NCI-H1092 treated with DMSO at 0.1 percent for 48 hours (cell line): ENCODE data around the gene CEP44.
"Not testable (repeated sequence)": the region's sequence is repeated elsewhere in the genome, so short reads cannot be mapped to it uniquely, and the experiment has no call there.

Experiments used
- DNase-seq: peaks from one replicate; lab custom pipeline; 2025; lab: John Stamatoyannopoulos, UW

CEP44 gene

DNA sequence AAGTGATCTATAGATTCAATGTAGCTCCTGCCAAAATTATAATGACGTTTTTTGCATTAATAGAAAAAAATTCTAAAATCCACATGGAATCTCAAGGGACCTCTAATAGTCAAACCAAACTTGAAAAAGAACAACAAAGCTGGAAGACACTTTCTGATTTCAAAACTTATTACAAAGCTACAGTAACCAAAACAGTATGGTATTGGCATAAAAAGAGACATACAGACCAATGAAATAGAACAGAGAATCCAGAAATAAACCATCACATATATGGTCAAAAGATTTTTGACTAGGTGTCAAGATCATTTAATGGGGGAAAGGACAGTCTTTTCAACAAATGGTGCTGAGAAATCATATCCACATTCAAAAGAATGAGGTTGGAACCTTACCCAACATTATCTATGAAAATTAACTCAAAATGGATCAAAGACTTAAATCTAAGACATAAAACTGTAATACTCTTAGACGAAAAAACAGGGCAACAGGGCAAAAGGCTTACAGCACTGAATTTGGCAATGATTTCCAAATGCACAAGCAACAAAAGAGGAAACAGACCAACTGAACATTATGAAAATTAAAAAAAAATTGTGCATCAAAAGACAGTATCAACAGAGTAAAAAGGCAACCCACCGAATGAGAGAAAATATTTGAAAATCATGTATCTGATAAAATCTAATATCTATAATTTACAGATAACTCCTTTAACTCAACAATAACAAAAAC, 4.1 kb upstream of the CEP44 start:
- no peak for DNase-seq

DNA sequence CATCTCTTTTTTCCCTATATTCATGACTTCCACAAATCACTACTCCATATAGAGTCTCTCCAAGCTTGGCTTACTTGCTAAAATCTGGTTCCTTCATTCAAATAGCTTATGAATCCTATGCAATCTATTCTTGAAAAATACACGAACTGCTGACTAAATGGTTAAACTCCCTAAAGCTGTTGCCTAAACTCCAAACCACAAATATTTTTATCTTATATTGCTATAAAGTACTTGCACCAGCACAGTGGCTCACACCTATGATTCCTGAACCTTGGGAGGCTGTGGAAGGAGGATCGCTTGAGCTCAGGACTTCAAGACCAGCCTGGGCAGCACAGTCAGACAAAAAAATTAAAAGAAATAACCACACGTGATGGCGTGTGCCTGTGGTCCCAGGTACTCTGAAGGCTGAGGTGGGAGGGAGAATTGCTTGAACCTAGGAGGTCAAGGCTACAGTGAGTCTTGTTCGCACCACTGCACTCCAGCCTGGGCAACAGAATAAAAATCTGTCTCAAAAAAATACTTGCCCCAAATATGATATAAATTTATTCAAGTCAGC, 2.5 kb upstream of the CEP44 start:
- no peak for DNase-seq

DNA sequence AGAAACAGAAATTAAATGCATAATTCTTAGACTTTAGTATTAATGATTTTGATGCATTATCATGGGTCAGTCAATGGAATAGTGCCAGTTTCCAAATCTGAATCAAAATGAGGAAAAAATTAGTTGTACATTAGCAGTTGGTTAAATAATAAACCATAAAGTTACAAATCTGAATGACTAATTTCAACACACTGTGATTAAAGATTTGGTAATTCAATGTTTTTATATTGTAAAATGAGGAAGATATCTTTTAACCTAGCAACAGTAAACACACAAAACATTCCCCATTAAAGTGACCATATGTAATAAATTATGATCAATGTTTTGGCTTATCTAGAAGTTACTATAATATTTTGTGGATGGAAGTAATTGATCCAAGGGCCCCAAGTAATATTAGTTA, 1.8 kb upstream of the CEP44 start:
- no peak for DNase-seq

DNA sequence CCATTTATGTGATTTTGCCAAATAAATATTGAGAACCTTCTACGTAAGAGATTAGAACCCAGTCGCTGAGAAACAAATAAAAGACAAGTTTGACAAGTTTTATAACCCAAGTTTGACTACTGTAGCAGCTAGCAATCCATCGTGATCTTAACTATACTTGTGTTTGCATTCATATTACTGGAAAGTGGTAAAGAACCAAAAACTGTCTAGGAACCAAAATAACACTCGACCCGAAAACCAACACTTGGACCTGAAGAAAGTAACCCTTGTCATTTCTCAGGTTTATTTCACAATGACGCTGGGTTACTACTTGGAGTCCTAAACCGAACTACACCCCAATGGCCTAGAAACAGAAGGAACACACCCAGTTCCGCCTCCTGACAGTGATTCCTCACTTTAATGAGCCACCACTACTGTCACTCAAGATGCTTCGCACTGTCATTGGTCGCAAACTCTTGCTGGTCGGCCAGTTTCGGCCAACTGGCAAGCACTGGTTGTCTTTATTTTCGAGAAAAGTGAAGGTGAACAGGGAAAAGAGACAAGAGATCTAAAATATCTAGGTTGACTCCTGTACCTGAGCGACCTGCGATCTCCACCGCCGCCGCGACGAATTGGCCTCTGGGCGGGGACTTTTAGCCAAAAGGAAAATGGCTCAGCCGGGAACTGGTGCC, 740 bp upstream of the CEP44 start:
- DNase-seq = peak; percentile 91

DNA sequence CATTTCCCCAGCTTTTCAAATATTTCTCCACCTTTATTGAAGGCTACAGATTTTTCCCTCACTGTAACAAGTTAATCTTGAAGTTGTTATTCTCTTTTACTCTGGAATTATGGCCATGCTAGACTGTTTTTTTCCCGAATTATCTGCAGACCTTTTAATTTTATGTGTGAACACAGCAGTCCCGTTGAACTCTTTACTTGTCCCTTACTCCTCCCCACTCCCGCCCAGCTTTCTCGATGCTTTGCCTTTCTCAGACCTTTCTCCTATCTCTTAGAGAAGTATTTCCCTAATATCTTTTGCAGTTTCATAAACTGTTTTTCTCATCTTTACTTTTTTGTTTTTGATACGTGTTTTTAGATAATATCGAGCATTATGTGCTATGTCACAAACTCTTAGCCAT, 776 bp downstream of the CEP44 start:
- DNase-seq = peak; percentile 29

DNA sequence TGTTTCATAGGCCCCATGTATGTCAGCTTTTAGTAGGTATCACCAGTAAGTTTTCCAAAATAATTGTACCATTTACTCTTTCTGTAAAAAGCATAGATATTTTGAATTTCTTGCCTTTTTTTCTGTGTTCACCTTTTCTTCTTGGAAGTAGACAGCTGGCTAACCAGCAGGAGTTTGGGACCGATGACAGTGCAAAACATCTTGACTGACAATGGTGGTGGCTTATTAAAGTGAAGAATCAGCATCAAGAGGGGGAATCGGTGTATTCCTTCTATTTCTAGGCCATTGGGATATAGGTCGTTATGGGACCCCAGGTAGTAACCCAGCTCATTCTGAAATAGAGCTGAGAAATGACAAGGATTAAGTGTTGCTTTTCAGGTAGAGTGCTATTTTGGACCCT, 3.2 kb downstream of the CEP44 start:
- DNase-seq = no peak

DNA sequence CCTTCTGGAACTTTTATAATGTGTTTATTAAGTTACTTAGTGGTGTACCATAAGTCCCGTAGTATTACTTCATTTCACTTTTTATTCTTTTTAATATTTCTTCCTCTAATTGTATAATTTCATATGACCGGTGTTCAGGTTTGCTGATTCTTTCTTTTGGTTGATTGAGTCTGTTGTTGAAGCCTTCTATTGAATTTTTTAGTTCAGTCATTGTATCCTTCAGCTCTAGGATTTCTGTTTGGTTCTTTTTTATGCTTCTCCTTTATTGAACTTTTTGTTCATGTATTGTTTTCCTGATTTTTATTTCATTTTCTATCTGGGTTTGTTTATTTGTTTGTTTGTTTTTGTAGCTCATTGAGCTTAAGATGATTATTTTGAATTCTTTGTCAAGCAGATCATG, 8.8 kb downstream of the CEP44 start:
- DNase-seq = no peak

DNA sequence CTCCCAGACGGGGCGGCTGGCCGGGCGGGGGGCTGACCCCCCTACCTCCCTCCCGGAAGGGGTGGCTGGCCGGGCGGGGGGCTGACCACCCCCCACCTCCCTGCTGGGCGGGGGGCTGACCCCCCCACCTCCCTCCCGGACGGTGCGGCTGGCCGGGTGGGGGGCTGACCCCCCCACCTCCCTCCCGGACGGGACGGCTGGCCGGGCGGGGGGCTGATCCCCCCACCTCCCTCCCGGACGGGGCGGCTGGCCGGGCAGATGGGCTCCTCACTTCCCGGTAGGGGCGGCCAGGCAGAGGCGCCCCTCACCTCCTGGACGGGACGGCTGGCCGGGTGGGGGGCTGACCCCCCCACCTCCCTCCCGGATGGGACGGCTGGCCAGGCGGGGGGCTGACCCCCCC, 10.9 kb downstream of the CEP44 start:
- not testable (repeated sequence) for DNase-seq

DNA sequence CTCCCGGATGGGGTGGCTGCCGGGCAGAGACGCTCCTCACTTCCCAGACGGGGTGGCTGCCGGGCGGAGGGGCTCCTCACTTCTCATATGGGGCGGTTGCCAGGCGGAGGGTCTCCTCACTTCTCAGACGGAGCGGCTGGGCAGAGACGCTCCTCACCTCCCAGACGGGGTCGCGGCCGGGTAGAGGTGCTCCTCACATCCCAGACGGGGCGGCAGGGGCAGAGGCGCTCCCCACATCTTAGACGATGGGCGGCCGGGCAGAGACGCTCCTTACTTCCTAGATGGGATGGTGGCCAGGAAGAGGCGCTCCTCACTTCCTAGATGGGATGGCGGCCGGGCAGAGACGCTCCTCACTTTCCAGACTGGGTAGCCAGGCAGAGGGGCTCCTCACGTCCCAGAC, 11.4 kb downstream of the CEP44 start:
- DNase-seq = not testable (repeated sequence)

DNA sequence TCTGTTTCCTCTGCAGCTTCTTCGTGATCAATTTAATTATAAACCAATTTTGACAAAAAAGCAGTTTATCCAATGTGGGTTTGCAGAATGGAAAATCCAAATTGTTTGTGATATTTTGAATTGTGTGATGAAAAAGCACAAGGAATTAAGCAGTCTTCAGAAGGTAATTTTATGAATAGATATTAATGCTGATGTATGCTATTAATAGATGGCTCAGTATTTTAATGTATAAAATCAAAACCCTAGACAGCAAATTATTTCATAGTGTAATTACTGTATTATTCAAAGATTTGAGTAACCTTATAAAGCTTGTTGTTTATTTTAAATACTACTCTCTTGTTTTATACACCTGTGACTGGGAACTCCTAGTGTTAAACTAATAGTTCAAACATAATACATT, 20.0 kb downstream of the CEP44 start:
- no peak for DNase-seq

DNA sequence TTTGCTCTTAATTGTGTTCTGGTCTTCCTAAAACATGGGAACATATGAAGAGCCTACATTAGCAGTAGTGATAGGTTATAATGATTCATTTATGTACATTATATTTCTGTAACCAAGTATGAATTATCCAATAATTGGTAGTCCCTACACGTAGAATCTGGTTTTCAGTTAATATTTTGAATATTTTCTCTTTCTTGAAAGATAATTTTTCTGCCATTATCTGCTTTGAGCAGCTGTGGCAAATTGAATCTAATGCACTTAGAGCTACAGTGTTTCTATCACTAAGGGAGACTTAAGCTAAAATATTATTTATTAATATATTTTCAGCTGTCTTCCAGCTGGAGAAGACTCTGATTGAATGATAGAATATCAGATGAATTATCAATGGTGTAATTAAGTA, 21.0 kb downstream of the CEP44 start:
- DNase-seq = no peak

DNA sequence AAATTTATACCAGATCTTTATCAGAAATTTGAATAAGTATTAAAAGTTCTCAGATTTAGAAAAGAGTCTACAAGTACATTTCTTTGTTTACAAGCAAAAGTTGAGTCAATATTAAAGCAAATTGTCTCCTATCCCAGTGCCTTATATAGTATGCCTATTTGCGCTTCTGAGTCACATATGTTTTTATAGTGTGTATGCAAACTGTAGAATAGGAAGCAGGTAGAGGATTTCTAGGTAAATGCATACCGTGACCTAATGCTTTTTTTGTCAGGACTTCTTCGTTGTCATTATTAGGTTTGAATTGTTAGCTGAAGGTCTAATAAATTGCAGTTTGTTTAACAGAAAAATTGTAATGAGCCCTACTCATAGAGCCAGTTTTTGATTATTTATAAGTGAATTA, 22.2 kb downstream of the CEP44 start:
- no peak for DNase-seq

DNA sequence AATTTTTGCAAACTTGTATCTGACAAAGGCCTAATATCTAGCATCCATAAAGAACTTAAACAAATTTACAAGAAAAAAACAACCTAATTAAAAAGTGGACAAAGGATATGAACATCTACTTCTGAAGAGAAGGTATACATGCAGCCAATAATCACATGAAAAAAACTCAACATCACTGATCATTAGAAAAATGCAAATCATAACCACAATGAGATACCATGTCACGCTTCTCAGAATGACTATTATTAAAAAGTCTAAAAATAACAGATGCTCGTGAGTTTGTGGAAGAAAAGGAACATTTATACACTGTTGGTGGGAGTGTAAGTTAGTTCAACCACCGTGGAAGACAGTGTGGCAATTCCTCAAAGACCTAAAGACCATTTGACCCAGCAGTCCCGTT, 24.0 kb downstream of the CEP44 start:
- no peak for DNase-seq

DNA sequence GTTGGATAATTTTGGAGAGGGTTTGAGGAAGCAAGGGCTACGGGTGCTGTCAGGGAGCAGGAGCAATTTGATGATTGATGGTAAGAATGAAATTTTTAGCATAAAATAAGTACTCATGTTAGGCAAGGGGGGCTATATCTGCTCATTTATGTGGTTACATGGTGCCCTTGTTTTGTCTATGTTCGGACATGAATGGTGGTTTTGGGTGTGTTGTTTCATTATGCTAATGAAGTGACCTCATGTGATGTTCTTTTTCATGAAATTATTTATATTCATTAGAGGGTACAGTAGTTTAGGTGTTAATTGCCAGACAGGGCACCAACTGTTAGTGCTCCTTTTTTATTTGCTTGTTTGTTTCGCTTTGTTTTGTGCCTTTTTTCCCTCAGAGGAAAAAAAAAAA, 29.3 kb downstream of the CEP44 start:
- DNase-seq = no peak

DNA sequence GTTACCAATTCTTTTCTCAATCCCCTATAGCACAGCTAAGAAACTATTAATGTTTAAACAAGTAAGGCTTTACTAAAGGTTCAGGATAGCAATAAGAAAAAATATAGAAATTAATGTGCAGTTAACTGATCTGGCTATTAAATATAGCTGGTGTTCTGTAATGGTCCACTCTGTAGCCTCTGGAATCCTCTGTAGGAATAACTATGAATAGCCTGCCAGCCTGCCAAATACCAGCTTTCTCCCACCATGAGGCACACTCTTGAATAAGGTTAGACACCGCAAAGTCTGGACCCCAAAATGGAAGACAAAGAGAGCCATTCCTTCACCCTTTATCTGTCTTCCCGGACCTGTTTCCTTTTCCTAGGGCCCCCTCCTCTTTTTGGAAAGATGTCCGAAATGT, 30.6 kb downstream of the CEP44 start:
- no peak for DNase-seq

DNA sequence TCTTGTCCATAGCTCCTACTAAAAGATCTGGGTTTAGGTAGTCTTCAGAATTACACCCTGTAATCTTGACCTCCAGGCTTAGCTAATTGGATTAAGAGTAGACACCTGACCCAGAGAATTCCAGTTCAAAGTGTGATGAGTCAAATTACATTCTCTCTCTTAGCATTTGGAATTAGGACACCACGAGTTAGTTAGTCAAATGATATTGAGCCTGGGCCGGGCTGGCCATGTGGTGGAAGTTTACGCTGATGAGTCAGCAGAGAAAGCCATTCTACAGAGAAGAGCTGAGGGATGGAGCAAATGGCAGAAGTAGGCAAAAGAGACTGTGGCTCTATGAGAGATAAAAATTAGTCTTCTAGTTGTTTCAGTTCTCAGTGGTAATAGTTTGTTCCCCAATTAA, 31.1 kb downstream of the CEP44 start:
- DNase-seq = no peak

DNA sequence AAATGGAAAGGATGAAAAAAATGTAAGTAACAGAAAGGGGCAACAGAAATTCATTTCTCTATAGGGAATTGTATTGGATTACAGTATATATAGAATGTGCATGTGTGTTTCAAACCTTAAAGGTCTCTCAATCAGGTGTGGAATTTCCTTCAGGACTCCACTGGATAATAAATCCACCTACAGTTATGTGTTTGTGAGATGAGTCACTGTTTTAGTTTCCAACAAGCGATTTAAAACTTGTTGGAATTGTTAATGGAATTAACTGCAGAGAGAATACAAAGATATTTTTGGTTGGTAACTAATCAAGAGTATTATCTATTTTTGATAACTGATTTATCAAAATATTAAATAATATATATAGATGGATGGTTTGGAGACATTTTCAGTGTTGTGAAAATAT, 32.8 kb downstream of the CEP44 start:
- DNase-seq = no peak

DNA sequence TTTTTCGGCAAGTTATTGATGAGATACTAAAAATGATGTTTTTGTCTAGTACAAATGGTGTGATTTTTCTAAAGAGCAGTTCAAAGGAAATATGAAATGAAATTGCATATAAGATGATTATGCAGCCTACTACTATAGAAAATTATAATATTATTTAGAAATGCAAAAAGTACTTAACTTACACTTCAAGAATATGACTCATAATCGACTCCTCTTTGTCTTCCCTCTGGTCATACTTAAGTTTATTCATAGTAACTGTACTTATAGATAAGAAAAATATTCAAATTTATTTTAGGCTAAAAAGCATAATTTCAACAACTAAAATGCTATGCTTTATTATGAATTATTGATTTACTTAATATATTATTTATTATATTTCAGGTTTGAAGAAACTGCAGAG, 33.2 kb downstream of the CEP44 start:
- no peak for DNase-seq

DNA sequence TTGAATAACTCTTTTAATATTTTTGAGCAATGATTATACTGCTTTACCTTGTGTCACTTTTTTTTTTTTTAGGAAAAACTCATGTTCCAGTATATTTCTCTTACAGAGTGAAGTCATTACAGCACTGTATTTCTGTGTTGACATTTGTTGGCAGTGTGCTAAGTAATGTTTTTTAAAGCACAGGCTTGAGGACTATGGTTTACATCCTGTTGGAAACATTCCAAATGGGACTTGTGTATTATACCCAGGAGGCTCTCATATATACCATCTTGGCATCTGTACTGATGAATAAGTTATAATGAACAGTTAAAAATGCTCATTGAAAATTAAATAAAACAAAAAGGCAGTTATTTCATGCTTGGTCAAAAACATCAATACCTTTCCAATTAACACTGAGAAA, 33.8 kb downstream of the CEP44 start:
- peak; percentile 1 for DNase-seq

DNA sequence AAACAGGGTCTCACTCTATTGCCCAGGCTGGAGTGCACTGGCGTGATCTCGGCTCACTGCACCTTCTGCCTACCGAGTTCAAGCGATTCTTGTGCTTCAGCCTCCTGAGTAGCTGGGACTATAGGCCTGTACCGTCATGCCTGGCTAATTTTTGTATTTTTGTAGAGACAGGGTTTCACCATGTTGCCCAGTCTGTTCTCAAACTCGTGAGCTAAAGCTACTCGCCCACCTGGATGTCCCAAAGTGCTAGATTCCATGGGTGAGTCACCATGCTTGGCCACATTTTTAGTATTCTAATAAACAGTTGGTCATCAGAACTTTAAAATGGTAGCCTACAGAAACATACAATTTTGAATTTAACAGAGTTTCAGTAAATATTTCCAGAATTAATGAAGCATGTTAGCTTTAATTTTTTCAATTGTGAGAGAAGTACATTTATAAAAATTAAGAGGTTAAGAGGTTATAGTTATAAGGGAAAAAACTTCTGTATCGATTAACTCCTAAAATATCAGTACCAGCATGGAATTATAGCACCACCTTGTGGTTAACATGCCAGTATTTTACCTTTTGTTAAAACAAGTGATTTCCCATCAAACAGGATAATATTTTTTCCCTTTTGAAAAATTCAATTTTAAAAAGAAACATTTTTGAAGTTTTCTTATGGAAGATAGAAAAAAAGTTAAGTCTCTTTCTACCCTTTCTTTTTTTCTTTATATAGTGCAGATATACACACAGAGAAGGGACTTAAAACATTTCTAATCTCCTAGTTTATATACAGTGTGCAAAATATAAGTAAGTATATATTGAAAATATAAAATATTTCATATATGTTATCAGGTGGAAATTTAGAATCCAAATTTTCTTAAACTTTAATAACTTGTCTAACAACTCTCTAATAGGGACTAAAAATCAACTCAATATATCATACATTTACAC, 35.4 kb downstream of the CEP44 start:
- DNase-seq = peak; percentile 13

DNA sequence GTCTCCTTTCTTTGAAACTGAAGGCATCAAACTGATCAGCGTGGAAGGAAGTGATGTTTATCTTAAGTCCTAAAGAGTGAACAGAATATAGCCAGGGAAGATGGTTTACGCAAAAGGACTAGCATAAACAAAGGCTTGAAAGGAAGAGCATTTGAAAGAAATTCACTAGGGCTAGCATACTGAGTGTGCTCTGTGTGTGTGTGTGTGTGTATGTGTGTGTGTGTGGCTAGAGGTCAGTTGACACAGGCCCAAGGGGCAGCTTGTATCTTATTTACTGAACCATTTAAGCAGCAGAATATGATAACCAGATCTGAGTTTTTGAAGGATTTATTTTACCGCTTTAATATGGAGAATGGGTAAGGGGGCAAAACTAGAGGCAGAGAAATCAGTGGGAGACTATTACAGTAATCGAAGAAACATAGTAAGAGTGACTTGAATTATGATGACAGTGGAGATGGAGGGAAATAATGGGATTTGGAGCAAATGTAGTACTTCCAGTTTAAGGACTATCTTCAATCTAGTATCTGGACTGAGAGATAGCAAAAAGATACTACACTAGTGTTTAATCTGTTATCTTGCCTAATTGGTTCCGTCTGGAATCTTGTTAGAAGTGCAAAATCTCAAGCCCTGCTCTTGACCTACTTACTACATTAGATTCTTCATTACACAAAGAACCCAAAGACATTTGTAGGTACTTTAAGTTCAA, 36.9 kb downstream of the CEP44 start:
- no peak for DNase-seq

DNA sequence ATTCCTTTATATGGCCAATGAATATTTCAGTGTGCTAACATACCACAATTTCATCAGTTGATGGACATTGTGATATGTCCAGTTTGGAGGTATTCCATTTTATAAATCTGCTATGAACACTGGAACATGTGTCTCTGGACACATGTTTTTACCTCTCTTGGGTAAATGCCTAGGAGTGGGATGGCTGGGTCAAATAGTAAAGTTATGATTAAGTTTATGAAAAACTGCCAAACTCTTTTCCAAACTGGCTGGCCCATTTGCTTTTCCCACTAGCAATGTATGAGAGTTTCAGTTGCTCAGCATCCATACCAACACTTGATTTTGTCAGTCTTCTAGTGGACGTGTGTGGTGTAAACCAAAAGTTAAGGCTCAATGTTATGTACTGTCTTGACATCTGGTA, 40.5 kb downstream of the CEP44 start:
- no peak for DNase-seq
